Activated CD4-positive, alpha-beta T cell treated with anti-CD3 and anti-CD28 coated beads, Interleukin-2, Interleukin-6, amounts not matched to agents 100 ng/mL and 50 ng/mL, durations not matched to agents 16 hours and 8 hours (primary cell): ENCODE results near the gene AAK1.
"Not testable (repeated sequence)": the region's sequence is repeated elsewhere in the genome, so short reads cannot be mapped to it uniquely, and the experiment has no call there.

Experiments
- DNase-seq: peaks from one replicate; pipeline ENCODE4 v3.0.0-alpha.2; 2020

Gene AAK1

GRCh38 chr2:69436938-69437750, 206.4 kb downstream of the AAK1 start, which contains the start of gene NFU1:
NFU1 (minus strand) TSS chr2:69437435; CDS start chr2:69437422, 13 bp downstream.
- DNase-seq = peak; percentile 95

DNA sequence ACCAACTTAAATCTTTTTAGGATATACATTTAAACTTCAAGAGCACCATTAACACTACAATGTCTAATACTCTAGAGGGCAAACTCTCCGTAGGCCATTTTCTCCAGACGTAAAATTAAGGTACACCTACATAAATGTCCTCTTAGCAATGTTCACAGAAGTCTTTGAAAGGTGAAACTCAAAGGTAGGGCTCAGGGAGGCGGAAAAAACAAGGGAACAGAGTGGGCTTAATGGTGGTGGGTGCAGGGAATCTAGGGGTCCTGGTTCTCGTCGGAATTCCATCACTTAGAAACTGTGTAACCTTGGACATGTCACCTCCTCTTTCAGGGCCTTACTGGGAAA, 207.0 kb downstream of the AAK1 start:
- no peak for DNase-seq

DNA sequence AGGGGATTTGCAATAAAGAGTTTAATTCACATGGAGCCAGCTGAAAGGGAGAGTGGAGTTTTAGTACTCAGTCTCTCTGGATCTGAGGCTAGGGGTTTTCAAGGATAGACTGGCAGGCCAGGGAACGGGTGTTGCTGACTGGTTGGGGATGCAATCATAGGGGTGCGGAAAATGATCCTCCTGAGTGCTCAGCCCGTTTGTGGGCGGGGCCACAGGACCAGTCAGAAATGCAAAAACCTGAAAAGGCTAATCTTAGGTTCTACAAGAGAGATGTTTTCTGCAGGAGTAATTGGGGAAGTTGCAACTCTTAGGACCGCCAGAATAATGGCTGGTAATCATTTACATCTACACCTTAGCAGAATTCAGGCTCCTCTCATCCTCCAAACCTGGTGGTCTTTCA, 208.8 kb downstream of the AAK1 start:
- DNase-seq = no peak

GRCh38 chr2:69429491-69430183, 213.9 kb downstream of the AAK1 start:
- no peak for DNase-seq

DNA sequence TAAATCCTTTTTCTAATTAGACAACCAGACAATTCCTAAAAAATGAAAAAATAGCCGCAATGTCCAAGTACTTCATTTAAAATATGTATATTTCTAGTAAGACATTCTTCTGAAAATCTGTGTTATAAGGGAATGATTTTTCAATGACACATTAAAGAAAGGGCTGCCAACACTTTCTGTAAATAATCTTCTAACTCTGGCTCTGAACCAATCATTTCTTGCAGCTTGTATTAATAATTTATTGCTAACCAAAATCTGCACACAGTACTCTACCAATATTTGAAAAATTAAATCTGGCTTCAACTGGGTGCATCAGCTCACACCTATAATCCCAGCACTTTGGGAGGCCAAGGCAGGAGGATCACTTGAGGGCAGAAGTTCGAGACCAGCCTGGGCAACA, 214.6 kb downstream of the AAK1 start:
- no peak for DNase-seq

DNA sequence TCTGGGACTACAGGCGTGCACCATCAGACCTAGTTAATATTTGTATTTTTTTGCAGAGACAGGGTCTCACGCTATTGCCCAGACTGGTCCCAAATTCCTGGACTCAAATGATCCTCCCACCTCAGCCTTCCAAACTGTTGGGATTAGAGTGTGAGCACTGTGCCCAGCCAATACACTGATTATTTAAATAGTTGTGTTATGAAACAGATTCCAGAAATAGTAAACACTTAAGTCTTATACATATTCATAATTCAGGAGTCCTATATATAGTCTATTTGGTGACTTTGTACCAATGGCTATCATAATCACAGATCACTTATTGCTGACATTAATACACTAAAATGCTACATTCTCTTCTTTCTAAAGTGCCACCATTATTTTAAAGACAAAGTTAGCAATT, 219.1 kb downstream of the AAK1 start:
- no peak for DNase-seq

DNA sequence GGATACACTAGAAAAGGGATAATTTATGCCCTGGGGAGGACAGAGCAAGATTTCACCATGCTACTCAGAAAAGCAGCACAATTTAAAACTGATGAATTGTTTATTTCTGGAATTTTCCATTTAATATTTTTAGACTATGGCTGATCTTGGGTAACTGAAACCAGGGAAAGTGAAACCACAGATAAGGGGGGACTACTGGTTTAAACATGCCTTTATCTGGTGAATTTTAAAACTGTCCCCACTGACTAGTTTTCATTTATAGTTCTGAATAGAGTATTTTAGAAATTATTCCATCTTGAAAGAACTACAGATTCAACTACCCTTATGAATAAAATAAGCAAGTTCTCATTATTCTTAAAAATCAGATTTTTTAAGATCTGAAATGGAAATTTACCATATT, 221.3 kb downstream of the AAK1 start:
- DNase-seq = no peak

DNA sequence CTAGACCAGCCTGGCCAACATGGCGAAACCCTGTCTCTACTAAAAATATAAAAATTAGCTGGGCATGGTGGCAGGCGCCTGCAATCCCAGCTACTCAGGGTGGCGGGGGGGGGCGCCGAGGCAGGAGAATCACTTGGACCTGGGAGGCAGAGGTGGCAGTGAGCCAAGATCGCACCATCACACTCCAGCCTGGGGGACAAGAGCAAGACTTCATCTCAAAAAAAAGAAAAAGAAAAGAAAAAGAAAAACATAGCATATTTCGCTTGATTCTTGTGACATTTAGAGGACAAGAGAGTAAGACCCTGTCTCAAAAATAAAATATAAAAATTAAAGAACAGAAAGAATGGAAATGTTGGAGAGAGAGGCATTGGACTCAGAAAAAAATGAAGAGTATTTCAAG, 224.4 kb downstream of the AAK1 start:
- not testable (repeated sequence) for DNase-seq

- DNase-seq = no peak
Observed at GRCh38 chr2:69416147-69416546, 227.4 kb downstream of the AAK1 start.
